Measurements from ENCODE around the gene KCTD6.

Gene KCTD6

GRCh38 chr3:58491506-58492402 is at the start of gene KCTD6:
Gene KCTD6 (plus strand): TSS chr3:58492096. CDS start chr3:58498756, 6,660 bp downstream.
- peak; percentile 64 to 89 (median 76) for DNase-seq (ENCODE audit: low read depth in 3 of 3)

GRCh38 chr3:58452176-58452575 is 39.7 kb upstream of the KCTD6 start:
- DNase-seq (ENCODE audit: low read depth in 3 of 3) = no peak

GRCh38 chr3:58459160-58459559 is 32.7 kb upstream of the KCTD6 start:
- DNase-seq (ENCODE audit: low read depth in 3 of 3) = no peak

GRCh38 chr3:58462829-58463180 is 29.1 kb upstream of the KCTD6 start:
- DNase-seq (ENCODE audit: low read depth in 3 of 3) = no peak

GRCh38 chr3:58463181-58463941 is 28.5 kb upstream of the KCTD6 start:
- peak; percentile 52 to 76 (median 66) for DNase-seq (ENCODE audit: low read depth in 3 of 3)

- DNase-seq (ENCODE audit: low read depth in 3 of 3) = no peak
Measured at GRCh38 chr3:58463942-58464271, 28.0 kb upstream of the KCTD6 start.

- no peak for DNase-seq (ENCODE audit: low read depth in 3 of 3)
Measured at GRCh38 chr3:58464866-58465265, 27.0 kb upstream of the KCTD6 start.

GRCh38 chr3:58466899-58467563 is 24.9 kb upstream of the KCTD6 start:
- no peak for DNase-seq (ENCODE audit: low read depth in 3 of 3)

- no peak for DNase-seq (ENCODE audit: low read depth in 3 of 3)
Measured at GRCh38 chr3:58469096-58469495, 22.8 kb upstream of the KCTD6 start.

GRCh38 chr3:58470363-58471024 is 21.4 kb upstream of the KCTD6 start:
- no peak for DNase-seq (ENCODE audit: low read depth in 3 of 3)

GRCh38 chr3:58471025-58471887 is 20.6 kb upstream of the KCTD6 start:
- DNase-seq (ENCODE audit: low read depth in 3 of 3) = peak in 1 of 3 experiments; percentile 43

- no peak for DNase-seq (ENCODE audit: low read depth in 3 of 3)
Measured at GRCh38 chr3:58473275-58473674, 18.6 kb upstream of the KCTD6 start.

GRCh38 chr3:58474348-58474911 is 17.5 kb upstream of the KCTD6 start:
- DNase-seq (ENCODE audit: low read depth in 3 of 3) = no peak

GRCh38 chr3:58474967-58475578 is 16.8 kb upstream of the KCTD6 start:
- no peak for DNase-seq (ENCODE audit: low read depth in 3 of 3)

GRCh38 chr3:58478781-58479180 is 13.1 kb upstream of the KCTD6 start:
- no peak for DNase-seq (ENCODE audit: low read depth in 3 of 3)

- DNase-seq (ENCODE audit: low read depth in 3 of 3) = no peak
Measured at GRCh38 chr3:58480309-58480708, 11.6 kb upstream of the KCTD6 start.

- no peak for DNase-seq (ENCODE audit: low read depth in 3 of 3)
Measured at GRCh38 chr3:58482917-58483636, 8.8 kb upstream of the KCTD6 start.

- DNase-seq (ENCODE audit: low read depth in 3 of 3) = no peak
Measured at GRCh38 chr3:58484045-58484721, 7.7 kb upstream of the KCTD6 start.

- no peak for DNase-seq (ENCODE audit: low read depth in 3 of 3)
Measured at GRCh38 chr3:58484722-58485069, 7.2 kb upstream of the KCTD6 start.
